Measurements from ENCODE around the gene PVALEF. TPM values are rescaled to one million over a fixed set of nuclear protein-coding genes. Genes with fewer than 3 reads are reported as not detected.
"Not testable (repeated sequence)": the region's sequence is repeated elsewhere in the genome, so short reads cannot be mapped to it uniquely, and the experiment has no call there.

The PVALEF gene
- total RNA-seq, 1 donor from 2014 or later = not detected

DNA sequence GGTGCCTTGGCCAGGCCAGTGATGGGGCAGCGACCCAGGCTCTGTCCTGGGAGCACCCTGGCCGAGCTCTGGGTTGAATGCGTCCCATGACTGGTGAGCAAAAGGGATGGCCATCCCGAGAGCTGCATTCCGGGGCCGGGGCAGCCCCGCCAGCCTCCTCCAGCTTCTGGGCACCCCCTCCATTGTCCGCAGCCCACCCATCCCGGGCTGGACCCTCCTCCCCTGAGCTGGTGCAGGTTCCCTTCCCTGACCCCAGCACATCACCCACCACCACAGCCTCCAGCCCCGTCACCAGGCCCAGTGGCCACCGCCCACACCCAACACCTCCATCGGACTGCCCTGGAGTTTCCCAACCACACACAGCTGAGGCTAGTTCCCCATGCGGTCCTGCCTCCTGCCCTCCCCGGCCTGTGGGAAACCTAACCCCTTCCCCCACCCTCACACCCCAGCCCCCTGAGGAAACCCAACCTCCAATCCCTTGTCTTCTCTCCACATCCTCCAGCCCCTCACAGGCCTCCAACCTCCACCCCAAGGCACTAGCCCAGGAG lies 16.2 kb upstream of the PVALEF start:
- Histone ChIP-seq H3K27ac (no peak overlapping the region), H3K9me3 (no peaks in the 10 kb centered on the region), H3K4me1 (peaks cover 12% of the 10 kb centered on the region), H3K36me3 (no peaks in the 10 kb centered on the region), H3K4me3 (no peak overlapping the region), H3K27me3 (ENCODE audit: low read depth) (peaks cover 4% of the 10 kb centered on the region)
- intact Hi-C loops (cut with DNase I) = no loop called here
- DNase-seq (peak; percentile 76), ATAC-seq (peak; percentile 55 to 72)
- TF ChIP-seq, protein P1, sequence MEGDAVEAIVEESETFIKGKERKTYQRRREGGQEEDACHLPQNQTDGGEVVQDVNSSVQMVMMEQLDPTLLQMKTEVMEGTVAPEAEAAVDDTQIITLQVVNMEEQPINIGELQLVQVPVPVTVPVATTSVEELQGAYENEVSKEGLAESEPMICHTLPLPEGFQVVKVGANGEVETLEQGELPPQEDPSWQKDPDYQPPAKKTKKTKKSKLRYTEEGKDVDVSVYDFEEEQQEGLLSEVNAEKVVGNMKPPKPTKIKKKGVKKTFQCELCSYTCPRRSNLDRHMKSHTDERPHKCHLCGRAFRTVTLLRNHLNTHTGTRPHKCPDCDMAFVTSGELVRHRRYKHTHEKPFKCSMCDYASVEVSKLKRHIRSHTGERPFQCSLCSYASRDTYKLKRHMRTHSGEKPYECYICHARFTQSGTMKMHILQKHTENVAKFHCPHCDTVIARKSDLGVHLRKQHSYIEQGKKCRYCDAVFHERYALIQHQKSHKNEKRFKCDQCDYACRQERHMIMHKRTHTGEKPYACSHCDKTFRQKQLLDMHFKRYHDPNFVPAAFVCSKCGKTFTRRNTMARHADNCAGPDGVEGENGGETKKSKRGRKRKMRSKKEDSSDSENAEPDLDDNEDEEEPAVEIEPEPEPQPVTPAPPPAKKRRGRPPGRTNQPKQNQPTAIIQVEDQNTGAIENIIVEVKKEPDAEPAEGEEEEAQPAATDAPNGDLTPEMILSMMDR (IDR thresholded peaks at IDR 0.05) = no peak

DNA sequence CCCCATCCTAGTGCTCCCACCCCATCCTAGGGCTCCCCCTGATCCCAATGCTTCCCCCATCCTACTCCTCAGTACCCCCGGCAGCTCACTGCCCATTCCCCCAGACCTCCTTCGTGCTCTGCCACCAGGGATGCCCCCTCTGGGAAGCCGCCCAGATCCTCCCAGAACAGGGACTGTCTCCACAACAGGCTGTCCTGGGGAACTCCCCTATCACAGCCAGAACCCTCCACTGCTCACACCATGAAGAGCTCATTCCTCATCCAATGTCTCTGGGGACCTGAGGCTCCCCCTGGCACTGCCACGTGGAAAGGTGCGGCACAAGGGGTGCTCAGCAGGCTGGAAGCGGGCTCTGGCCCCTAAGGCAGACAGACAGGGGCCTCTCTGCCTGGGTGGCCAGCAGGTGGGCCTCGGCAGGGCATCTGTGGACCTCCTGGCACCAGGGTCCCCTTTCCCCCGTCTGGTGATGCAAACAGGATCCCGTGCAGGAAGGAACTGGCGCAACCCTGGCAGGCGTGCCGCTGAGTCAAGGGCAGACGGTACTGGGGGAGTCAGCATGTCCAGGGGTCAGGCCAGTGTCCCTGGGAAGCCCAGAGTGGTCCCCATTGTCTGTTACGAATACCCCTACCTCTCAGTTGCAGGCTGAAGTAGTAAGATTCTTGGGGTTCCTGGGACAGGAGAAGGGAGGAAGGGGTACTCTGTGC lies 14.8 kb upstream of the PVALEF start:
- ATAC-seq (peak; percentile 54 to 68), DNase-seq (peak; percentile 82)
- peaks cover 4% of the 10 kb centered on the region for H3K27me3 ChIP-seq (ENCODE audit: low read depth)
- H3K4me3 ChIP-seq = peak overlapping the region; percentile 6
- TF ChIP-seq, protein P1 (IDR thresholded peaks at IDR 0.05) = no peak
- no peaks in the 10 kb centered on the region for H3K36me3 ChIP-seq
- intact Hi-C loops (cut with DNase I) = no loop called here
- no peaks in the 10 kb centered on the region for H3K9me3 ChIP-seq
- peaks cover 12% of the 10 kb centered on the region for H3K4me1 ChIP-seq
- H3K27ac ChIP-seq = peak overlapping the region; percentile 53

DNA sequence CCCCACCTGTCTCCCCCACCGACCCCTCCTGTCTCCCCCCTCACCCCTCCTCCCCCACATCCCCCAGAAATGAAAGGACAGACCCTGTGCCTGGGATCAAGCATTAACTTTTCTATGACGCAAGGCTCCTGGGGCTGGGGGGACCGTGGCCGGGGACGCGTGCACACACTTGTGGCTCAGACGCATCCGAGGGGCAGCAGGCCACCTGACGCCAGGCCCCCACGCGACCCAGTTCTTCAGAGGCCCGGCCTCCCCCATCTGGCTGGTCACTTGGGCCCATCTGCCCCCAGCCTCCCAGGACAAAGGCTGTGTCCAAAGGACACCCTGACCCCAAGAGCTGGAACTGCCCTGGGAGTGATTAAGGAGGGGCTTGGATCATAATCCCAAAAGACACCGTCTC lies 14.0 kb upstream of the PVALEF start:
- intact Hi-C loops (cut with DNase I) = no loop called here
- no peak overlapping the region for H3K27ac ChIP-seq
- DNase-seq = no peak
- no peak overlapping the region for H3K4me3 ChIP-seq
- no peaks in the 10 kb centered on the region for H3K9me3 ChIP-seq
- TF ChIP-seq, protein P1 (IDR thresholded peaks at IDR 0.05) = no peak
- H3K36me3 ChIP-seq = no peaks in the 10 kb centered on the region
- H3K27me3 ChIP-seq (ENCODE audit: low read depth) = peaks cover 4% of the 10 kb centered on the region
- peaks cover 12% of the 10 kb centered on the region for H3K4me1 ChIP-seq
- no peak for ATAC-seq

DNA sequence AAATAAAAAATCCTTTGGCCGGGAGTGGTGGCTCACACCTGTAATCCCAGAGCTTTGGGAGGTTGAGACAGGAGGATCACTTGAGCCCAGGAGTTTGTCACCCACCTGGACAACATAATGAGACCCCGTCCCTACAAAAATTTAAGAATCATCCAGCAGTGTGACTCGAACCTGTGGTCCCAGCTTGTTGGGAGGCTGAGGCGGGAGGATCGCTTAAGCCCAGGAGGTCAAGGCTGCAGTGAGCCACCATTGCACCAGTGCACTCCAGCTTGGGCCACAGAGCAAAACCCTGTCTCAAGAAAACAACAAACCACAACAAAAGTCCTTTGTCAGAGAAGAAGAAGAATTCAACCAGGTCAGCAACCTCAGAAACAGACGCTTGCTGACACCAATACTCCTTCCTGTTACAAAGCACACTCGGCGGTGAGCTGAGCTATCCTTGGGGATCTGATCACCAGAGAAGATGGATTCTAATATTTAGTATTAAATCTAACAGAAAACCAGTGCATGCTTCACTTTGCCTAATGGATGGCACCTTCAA lies 12.9 kb upstream of the PVALEF start:
- no peak overlapping the region for H3K27ac ChIP-seq
- ATAC-seq (no peak), DNase-seq (no peak)
- no peaks in the 10 kb centered on the region for H3K36me3 ChIP-seq
- H3K4me3 ChIP-seq = no peak overlapping the region
- TF ChIP-seq, protein P1 (IDR thresholded peaks at IDR 0.05) = no peak
- no peaks in the 10 kb centered on the region for H3K9me3 ChIP-seq
- peaks cover 12% of the 10 kb centered on the region for H3K4me1 ChIP-seq
- H3K27me3 ChIP-seq (ENCODE audit: low read depth) = peaks cover 4% of the 10 kb centered on the region
- intact Hi-C loops (cut with DNase I) = no loop called here

DNA sequence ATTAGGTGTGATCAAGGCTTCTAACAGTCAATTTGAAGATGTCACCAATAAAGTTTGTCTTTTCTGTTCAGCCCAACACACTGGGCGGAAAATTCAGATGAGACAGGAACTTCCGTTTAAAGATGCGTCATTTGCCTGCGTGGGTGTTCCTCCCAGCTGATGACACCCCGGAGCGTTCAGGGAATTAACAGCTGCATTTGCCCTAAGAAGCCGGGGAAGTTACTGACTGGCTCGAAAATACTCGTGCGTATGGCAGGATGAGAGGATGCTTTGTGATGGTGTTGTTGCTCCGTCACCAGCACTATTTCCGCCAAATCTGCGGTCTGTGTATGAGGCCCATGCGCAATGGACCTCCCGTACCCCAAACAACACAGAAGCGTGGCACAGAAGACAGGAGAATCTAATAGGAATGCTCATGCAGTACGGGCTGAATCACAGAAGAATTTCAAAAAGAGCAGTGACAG lies 11.9 kb upstream of the PVALEF start:
- no peak overlapping the region for H3K4me3 ChIP-seq
- H3K27me3 ChIP-seq (ENCODE audit: low read depth) = peaks cover 4% of the 10 kb centered on the region
- H3K27ac ChIP-seq = no peak overlapping the region
- H3K4me1 ChIP-seq = peaks cover 12% of the 10 kb centered on the region
- DNase-seq (no peak), ATAC-seq (peak in 1 of 2 donors; percentile 12)
- intact Hi-C loops (cut with DNase I) = no loop called here
- H3K36me3 ChIP-seq = no peaks in the 10 kb centered on the region
- no peaks in the 10 kb centered on the region for H3K9me3 ChIP-seq
- TF ChIP-seq, protein P1 (IDR thresholded peaks at IDR 0.05) = no peak

DNA sequence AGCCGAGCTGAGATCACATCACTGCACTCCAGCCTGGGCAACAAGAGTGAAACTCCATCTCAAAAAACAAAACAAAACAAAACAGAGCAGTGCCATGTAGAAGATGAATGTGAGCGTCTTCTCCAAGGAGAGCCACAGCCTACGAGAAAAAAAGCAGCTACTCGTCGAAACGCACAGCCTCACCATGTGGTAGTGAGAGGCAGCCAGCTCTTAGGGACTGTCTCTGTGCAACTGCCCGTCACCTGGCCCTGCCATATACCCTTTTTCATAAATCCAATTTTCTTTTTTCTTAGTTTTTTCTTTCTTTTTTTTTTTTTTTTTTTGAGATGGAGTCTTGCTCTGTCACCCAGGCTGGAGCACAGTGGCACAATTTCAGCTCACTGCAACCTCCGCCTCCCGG lies 11.3 kb upstream of the PVALEF start:
- H3K27ac ChIP-seq; ATAC-seq; H3K9me3 ChIP-seq; H3K27me3 ChIP-seq (ENCODE audit: low read depth); H3K36me3 ChIP-seq; H3K4me3 ChIP-seq; intact Hi-C loops (cut with DNase I): not testable (repeated sequence)
- peak; percentile 14 for DNase-seq
- peaks cover 12% of the 10 kb centered on the region for H3K4me1 ChIP-seq
